GM10266 (cell line): Measurements from ENCODE around the gene HIRIP3.
"Not testable (repeated sequence)": the region's sequence is repeated elsewhere in the genome, so short reads cannot be mapped to it uniquely, and the experiment has no call there.

Source experiments
- DNase-seq: peaks from one replicate; pipeline ENCODE4 v3.0.0; 2012; ENCODE audit errors: extremely low spot score
- CTCF ChIP-seq: IDR thresholded peaks from 2 replicates; pipeline ENCODE4 v1.5.1; 2012; ENCODE audit warnings: mild to moderate bottlenecking, low read depth; ENCODE audit not compliant: control insufficient read depth, insufficient read depth; ENCODE audit errors: missing control alignments

Gene HIRIP3

DNA sequence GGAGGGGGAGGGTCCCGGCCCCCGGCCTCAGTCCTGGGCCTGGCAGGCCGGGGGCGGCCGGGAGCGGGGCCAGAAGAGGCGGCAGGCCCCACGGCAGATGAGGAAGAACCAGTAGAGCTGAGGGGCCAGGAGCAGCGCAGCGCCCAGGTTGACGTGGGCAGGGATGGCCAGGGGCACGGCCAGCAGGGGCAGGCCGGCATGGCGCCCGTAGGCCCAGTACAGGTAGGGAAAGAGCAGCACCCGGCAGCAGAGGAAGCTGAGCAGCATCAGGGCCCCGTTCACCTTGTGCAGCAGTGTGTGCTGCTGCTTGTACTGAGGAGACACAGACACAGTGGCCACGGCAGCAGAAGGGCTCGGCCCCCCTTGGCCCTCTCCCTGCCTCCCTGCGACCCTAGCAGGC, 29.7 kb upstream of the HIRIP3 start:
- no peak for TF ChIP-seq CTCF
- no peak for DNase-seq

GRCh38 chr16:30024451-30024850, 29.0 kb upstream of the HIRIP3 start:
- no peak for TF ChIP-seq CTCF
- DNase-seq = no peak

GRCh38 chr16:30023586-30023985, 28.2 kb upstream of the HIRIP3 start:
- DNase-seq = no peak
- no peak for TF ChIP-seq CTCF

DNA sequence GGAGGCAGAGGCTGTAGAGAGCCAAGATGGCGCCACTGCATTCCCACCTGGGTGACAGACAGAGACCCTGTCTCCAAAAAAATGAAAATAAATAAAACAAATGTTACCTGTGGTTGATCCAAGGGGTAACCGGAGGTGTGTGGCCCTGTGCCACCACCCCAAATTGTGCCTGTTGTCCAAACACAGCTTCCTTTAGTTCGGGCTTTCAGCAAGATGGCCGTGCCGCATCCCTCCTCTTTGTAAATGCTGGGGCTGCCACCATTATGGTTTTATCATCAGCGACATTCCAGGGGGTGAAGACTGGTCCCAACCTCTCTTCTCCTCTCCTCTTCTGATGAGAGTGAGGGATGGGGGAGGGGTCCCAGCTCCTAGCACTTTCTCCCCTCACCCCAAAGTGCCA, 27.5 kb upstream of the HIRIP3 start, which contains the start of gene C16orf92:
Gene C16orf92 (plus strand): TSS at position 312 of the 400 bp plus-strand sequence. CDS start 143 bp downstream, outside the sequence.
- TF ChIP-seq CTCF = no peak
- DNase-seq = no peak

- DNase-seq = no peak
- TF ChIP-seq CTCF = no peak
Observed at GRCh38 chr16:30018731-30019158, 23.3 kb upstream of the HIRIP3 start.

DNA sequence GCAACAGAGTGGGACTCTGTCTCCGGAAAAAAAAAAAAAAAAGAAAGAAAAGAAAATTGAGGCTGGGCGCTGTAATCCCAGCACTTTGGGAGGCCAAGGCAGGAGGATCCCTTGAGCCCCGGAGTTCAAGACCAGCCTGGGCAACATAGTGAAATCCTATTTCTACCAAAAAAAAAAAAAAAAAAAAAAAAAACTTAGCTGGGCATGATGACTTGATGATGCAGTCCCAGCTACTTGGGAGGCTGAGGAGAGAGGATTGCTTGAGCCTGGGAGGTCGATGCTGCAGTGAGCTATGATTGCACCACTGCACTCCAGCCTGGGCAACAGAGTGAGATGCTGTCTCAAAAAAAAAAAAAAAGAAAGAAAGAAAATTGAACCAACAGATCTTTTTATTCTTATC, 22.5 kb upstream of the HIRIP3 start:
- not testable (repeated sequence) for DNase-seq

GRCh38 chr16:30017277-30017656, 21.9 kb upstream of the HIRIP3 start:
- TF ChIP-seq CTCF = no peak
- no peak for DNase-seq
